ENCODE data around the gene TNNT2. TPM values are rescaled to one million over a fixed set of nuclear protein-coding genes. Genes with fewer than 3 reads are reported as not detected.

Gene TNNT2
- polyA plus RNA-seq, 2 donors, result 7.1 to 7.5 TPM

- H3K27ac ChIP-seq (ENCODE audit: low read depth in 2 of 2, low read length in 1 of 2), result peak overlapping the region; percentile 9 to 48
- H3K36me3 ChIP-seq (ENCODE audit: control insufficient read depth in 2 of 2, insufficient read depth in 2 of 2, low read length in 1 of 2), result no peaks in the 10 kb centered on the region
- 36 to 41% methylated on average over 7 of the region's 7 CpGs for WGBS, 2 donors
- no peaks in the 10 kb centered on the region for H3K9me3 ChIP-seq (ENCODE audit: control insufficient read depth in 2 of 2, insufficient read depth in 1 of 2, low read depth in 1 of 2, low read length in 1 of 2)
- no peaks in the 10 kb centered on the region for H3K27me3 ChIP-seq (ENCODE audit: control insufficient read depth in 1 of 2, insufficient read depth in 2 of 2, low read length in 2 of 2)
- H3K4me1 ChIP-seq (ENCODE audit: control insufficient read depth in 2 of 2, insufficient read depth in 2 of 2, low read length in 1 of 2), result peaks cover 0 to 27% of the 10 kb centered on the region in 2 donors
- no peak overlapping the region for H3K4me3 ChIP-seq (ENCODE audit: low read depth in 1 of 2, low read length in 2 of 2)
Measured at GRCh38 chr1:201347498-201348210, 29.8 kb downstream of the TNNT2 start.

- Histone ChIP-seq H3K4me3 (ENCODE audit: low read depth in 1 of 2, low read length in 2 of 2) (no peak overlapping the region), H3K36me3 (ENCODE audit: control insufficient read depth in 2 of 2, insufficient read depth in 2 of 2, low read length in 1 of 2) (no peaks in the 10 kb centered on the region), H3K27ac (ENCODE audit: low read depth in 2 of 2, low read length in 1 of 2) (peak overlapping the region; percentile 80 to 95), H3K4me1 (ENCODE audit: control insufficient read depth in 2 of 2, insufficient read depth in 2 of 2, low read length in 1 of 2) (peaks cover 0 to 27% of the 10 kb centered on the region in 2 donors), H3K9me3 (ENCODE audit: control insufficient read depth in 2 of 2, insufficient read depth in 1 of 2, low read depth in 1 of 2, low read length in 1 of 2) (no peaks in the 10 kb centered on the region), H3K27me3 (ENCODE audit: control insufficient read depth in 1 of 2, insufficient read depth in 2 of 2, low read length in 2 of 2) (no peaks in the 10 kb centered on the region)
- 27 to 31% methylated on average over 2 of the region's 2 CpGs for WGBS, 2 donors
Measured at GRCh38 chr1:201346987-201347386, 30.5 kb downstream of the TNNT2 start.

GRCh38 chr1:201346337-201346939, 31.0 kb downstream of the TNNT2 start:
- Histone ChIP-seq H3K4me3 (ENCODE audit: low read depth in 1 of 2, low read length in 2 of 2) (no peak overlapping the region), H3K27ac (ENCODE audit: low read depth in 2 of 2, low read length in 1 of 2) (peak overlapping the region; percentile 80 to 95), H3K4me1 (ENCODE audit: control insufficient read depth in 2 of 2, insufficient read depth in 2 of 2, low read length in 1 of 2) (peaks cover 0 to 27% of the 10 kb centered on the region in 2 donors), H3K36me3 (ENCODE audit: control insufficient read depth in 2 of 2, insufficient read depth in 2 of 2, low read length in 1 of 2) (no peaks in the 10 kb centered on the region), H3K9me3 (ENCODE audit: control insufficient read depth in 2 of 2, insufficient read depth in 1 of 2, low read depth in 1 of 2, low read length in 1 of 2) (no peaks in the 10 kb centered on the region), H3K27me3 (ENCODE audit: control insufficient read depth in 1 of 2, insufficient read depth in 2 of 2, low read length in 2 of 2) (no peaks in the 10 kb centered on the region)
- 40 to 51% methylated on average over 5 of the region's 5 CpGs for WGBS, 2 donors

GRCh38 chr1:201345081-201345355, 32.5 kb downstream of the TNNT2 start:
- peaks cover 0 to 27% of the 10 kb centered on the region in 2 donors for H3K4me1 ChIP-seq (ENCODE audit: control insufficient read depth in 2 of 2, insufficient read depth in 2 of 2, low read length in 1 of 2)
- no peaks in the 10 kb centered on the region for H3K36me3 ChIP-seq (ENCODE audit: control insufficient read depth in 2 of 2, insufficient read depth in 2 of 2, low read length in 1 of 2)
- WGBS, 2 donors, result 52 to 83% methylated on average over 5 of the region's 5 CpGs
- no peaks in the 10 kb centered on the region for H3K9me3 ChIP-seq (ENCODE audit: control insufficient read depth in 2 of 2, insufficient read depth in 1 of 2, low read depth in 1 of 2, low read length in 1 of 2)
- H3K27me3 ChIP-seq (ENCODE audit: control insufficient read depth in 1 of 2, insufficient read depth in 2 of 2, low read length in 2 of 2), result no peaks in the 10 kb centered on the region
- peak overlapping the region; percentile 79 to 95 for H3K27ac ChIP-seq (ENCODE audit: low read depth in 2 of 2, low read length in 1 of 2)
- no peak overlapping the region for H3K4me3 ChIP-seq (ENCODE audit: low read depth in 1 of 2, low read length in 2 of 2)

GRCh38 chr1:201344206-201345080, 33.0 kb downstream of the TNNT2 start:
- Histone ChIP-seq H3K4me1 (ENCODE audit: control insufficient read depth in 2 of 2, insufficient read depth in 2 of 2, low read length in 1 of 2) (peaks cover 0 to 27% of the 10 kb centered on the region in 2 donors), H3K9me3 (ENCODE audit: control insufficient read depth in 2 of 2, insufficient read depth in 1 of 2, low read depth in 1 of 2, low read length in 1 of 2) (no peaks in the 10 kb centered on the region)

GRCh38 chr1:201341377-201341776, 36.1 kb downstream of the TNNT2 start:
- no peak overlapping the region for H3K27ac ChIP-seq (ENCODE audit: low read depth in 2 of 2, low read length in 1 of 2)
- no peaks in the 10 kb centered on the region for H3K36me3 ChIP-seq (ENCODE audit: control insufficient read depth in 2 of 2, insufficient read depth in 2 of 2, low read length in 1 of 2)
- H3K9me3 ChIP-seq (ENCODE audit: control insufficient read depth in 2 of 2, insufficient read depth in 1 of 2, low read depth in 1 of 2, low read length in 1 of 2), result no peaks in the 10 kb centered on the region
- no peaks in the 10 kb centered on the region for H3K27me3 ChIP-seq (ENCODE audit: control insufficient read depth in 1 of 2, insufficient read depth in 2 of 2, low read length in 2 of 2)
- peaks cover 0 to 27% of the 10 kb centered on the region in 2 donors for H3K4me1 ChIP-seq (ENCODE audit: control insufficient read depth in 2 of 2, insufficient read depth in 2 of 2, low read length in 1 of 2)
- 75 to 88% methylated on average over 1 of the region's 1 CpG for WGBS, 2 donors
- no peak overlapping the region for H3K4me3 ChIP-seq (ENCODE audit: low read depth in 1 of 2, low read length in 2 of 2)

More at GRCh38 chr1:201344206-201345080, 33.0 kb downstream of the TNNT2 start:
- Histone ChIP-seq H3K27ac (ENCODE audit: low read depth in 2 of 2, low read length in 1 of 2) (peak overlapping the region; percentile 79 to 95), H3K36me3 (ENCODE audit: control insufficient read depth in 2 of 2, insufficient read depth in 2 of 2, low read length in 1 of 2) (no peaks in the 10 kb centered on the region), H3K27me3 (ENCODE audit: control insufficient read depth in 1 of 2, insufficient read depth in 2 of 2, low read length in 2 of 2) (no peaks in the 10 kb centered on the region), H3K4me3 (ENCODE audit: low read depth in 1 of 2, low read length in 2 of 2) (no peak overlapping the region)
- 48 to 67% methylated on average over 7 of the region's 7 CpGs for WGBS, 2 donors

GRCh38 chr1:201336711-201337450, 40.6 kb downstream of the TNNT2 start:
- H3K27ac ChIP-seq (ENCODE audit: low read depth in 2 of 2, low read length in 1 of 2), result peak overlapping the region; percentile 24 to 44
- H3K9me3 ChIP-seq (ENCODE audit: control insufficient read depth in 2 of 2, insufficient read depth in 1 of 2, low read depth in 1 of 2, low read length in 1 of 2), result no peaks in the 10 kb centered on the region
- 82 to 92% methylated on average over 9 of the region's 9 CpGs for WGBS, 2 donors
- H3K36me3 ChIP-seq (ENCODE audit: control insufficient read depth in 2 of 2, insufficient read depth in 2 of 2, low read length in 1 of 2), result no peaks in the 10 kb centered on the region
- no peaks in the 10 kb centered on the region for H3K27me3 ChIP-seq (ENCODE audit: control insufficient read depth in 1 of 2, insufficient read depth in 2 of 2, low read length in 2 of 2)
- no peak overlapping the region for H3K4me3 ChIP-seq (ENCODE audit: low read depth in 1 of 2, low read length in 2 of 2)
- peaks cover 0 to 10% of the 10 kb centered on the region in 2 donors for H3K4me1 ChIP-seq (ENCODE audit: control insufficient read depth in 2 of 2, insufficient read depth in 2 of 2, low read length in 1 of 2)

GRCh38 chr1:201335901-201336300, 41.6 kb downstream of the TNNT2 start:
- 65 to 66% methylated on average over 3 of the region's 3 CpGs for WGBS, 2 donors
- H3K4me3 ChIP-seq (ENCODE audit: low read depth in 1 of 2, low read length in 2 of 2), result no peak overlapping the region
- peak overlapping the region; percentile 38 to 72 for H3K27ac ChIP-seq (ENCODE audit: low read depth in 2 of 2, low read length in 1 of 2)
- no peaks in the 10 kb centered on the region for H3K27me3 ChIP-seq (ENCODE audit: control insufficient read depth in 1 of 2, insufficient read depth in 2 of 2, low read length in 2 of 2)
- H3K4me1 ChIP-seq (ENCODE audit: control insufficient read depth in 2 of 2, insufficient read depth in 2 of 2, low read length in 1 of 2), result peaks cover 0 to 10% of the 10 kb centered on the region in 2 donors
- H3K9me3 ChIP-seq (ENCODE audit: control insufficient read depth in 2 of 2, insufficient read depth in 1 of 2, low read depth in 1 of 2, low read length in 1 of 2), result no peaks in the 10 kb centered on the region
- peaks cover 0 to 9% of the 10 kb centered on the region in 2 donors for H3K36me3 ChIP-seq (ENCODE audit: control insufficient read depth in 2 of 2, insufficient read depth in 2 of 2, low read length in 1 of 2)

Data from esophagus (tissue), 2 donors.